GM13977 (cell line): ENCODE data around the gene SERPINA6.

Experiments
- DNase-seq: peaks from one replicate; pipeline ENCODE4 v3.0.0; 2012; ENCODE audit warnings: low spot score
- CTCF ChIP-seq: IDR thresholded peaks from 2 replicates; pipeline ENCODE4 v1.5.1; 2012; ENCODE audit warnings: mild to moderate bottlenecking, control low read depth; ENCODE audit not compliant: insufficient read depth; ENCODE audit errors: extremely low read depth, missing control alignments
- in situ Hi-C: fragments of 300-500 bp; cut with MboI; formaldehyde crosslinking; loops from one replicate; pipeline ENCODE4 v1.12.0; 2022; ENCODE audit warnings: low sequenced_read_pairs, low pct_unique_long_range_greater_than_20kb, mixed read lengths, inconsistent platforms; ENCODE audit not compliant: unreplicated experiment

The SERPINA6 gene

GRCh38 chr14:94362614-94363133 is 39.5 kb upstream of the SERPINA6 start:
- no peak for DNase-seq
- in situ Hi-C loops = no loop called here
- no peak for TF ChIP-seq CTCF

GRCh38 chr14:94361682-94362081 is 38.5 kb upstream of the SERPINA6 start:
- DNase-seq = no peak
- in situ Hi-C loops = no loop called here
- TF ChIP-seq CTCF = no peak

GRCh38 chr14:94360945-94361565 is 37.9 kb upstream of the SERPINA6 start:
- TF ChIP-seq CTCF = no peak
- no peak for DNase-seq
- in situ Hi-C loops = no loop called here

- TF ChIP-seq CTCF = no peak
- in situ Hi-C loops = no loop called here
- DNase-seq = no peak
Measured at GRCh38 chr14:94357166-94357565, 34.0 kb upstream of the SERPINA6 start.

GRCh38 chr14:94356379-94357056 is 33.4 kb upstream of the SERPINA6 start:
- in situ Hi-C loops = no loop called here
- no peak for DNase-seq
- TF ChIP-seq CTCF = no peak

- no peak for TF ChIP-seq CTCF
- no peak for DNase-seq
- in situ Hi-C loops = no loop called here
Measured at GRCh38 chr14:94355191-94355794, 32.2 kb upstream of the SERPINA6 start.
